HepG2 (cell line): ENCODE data around the gene ZNF511. TPM values are rescaled to one million over a fixed set of nuclear protein-coding genes. Genes with fewer than 3 reads are reported as not detected.

Experiments
- ATAC-seq: fragments of 200-7000 bp; cut with Tn5 transposase; 3 replicates; pipeline ENCODE4 v1.9.1; 2020; ENCODE audit warnings: mild to moderate bottlenecking, moderate library complexity
- BruUV-seq: library from RNA; stranded (reverse); fragments of 400-500 nt; replicated peaks from 2 replicates; lab custom pipeline; 2021; lab: Mats Ljungman, UMichigan
- CTCF ChIA-PET: fragments of 300-600 bp; formaldehyde crosslinking; extraction: SDS; loops from one replicate; lab custom pipeline; 2021; ENCODE audit warnings: low total read pairs, inconsistent platforms, low intra/inter-chr PET ratio; lab: Yijun Ruan, JAX
- POLR2A ChIA-PET: fragments of 350-600 bp; sonication (Branson Sonifier 250); formaldehyde crosslinking; loops from one replicate; lab custom pipeline; 2020; ENCODE audit warnings: antibody characterized with exemption, inconsistent platforms; lab: Yijun Ruan, JAX
- DNase-seq: peaks from one replicate; pipeline ENCODE4 v3.0.0-alpha.2; 2015; ENCODE audit warnings: low spot score
- FAIRE-seq: peaks from 3 replicates; lab custom pipeline; 2011; peaks lifted over from hg19 to GRCh38; lab: Jason Lieb, UNC
- H2AFZ ChIP-seq: one replicate; pipeline ENCODE4 v1.6.1; 2011; ENCODE audit warnings: low read length, inconsistent platforms
- H3K27ac ChIP-seq: fragments of 300-600 bp; 3 replicates; pipeline ENCODE4 v1.8.0; 2011; ENCODE audit warnings: mixed run types, mild to moderate bottlenecking, mixed read lengths, low read length, inconsistent platforms; ENCODE audit not compliant: insufficient read depth; ENCODE audit errors: extremely low read length
- H3K27me3 ChIP-seq, 2 experiments: fragments of 200-600 bp in 1 of 2; 2 replicates in 1 of 2; 3 replicates in 1 of 2; pipeline versions ENCODE4 v1.6.0 to v1.8.0; 2011; ENCODE audit warnings: low read length in 2 of 2, mild to moderate bottlenecking in 2 of 2, moderate library complexity in 2 of 2, inconsistent platforms in 1 of 2; ENCODE audit not compliant: insufficient read depth in 2 of 2, control insufficient read depth in 1 of 2
- H3K36me3 ChIP-seq, 2 experiments: fragments of 200-600 bp in 1 of 2; replicated peaks in 1 of 2; 2 replicates in 1 of 2; 3 replicates in 1 of 2; pipeline versions ENCODE4 v1.5.1 to v1.8.0; 2011; ENCODE audit warnings: low read length in 2 of 2, inconsistent platforms in 1 of 2; ENCODE audit not compliant: insufficient read depth in 2 of 2, control insufficient read depth in 1 of 2
- H3K4me1 ChIP-seq: 2 replicates; pipeline ENCODE4 v1.5.1; 2012; ENCODE audit warnings: low read length, inconsistent platforms; ENCODE audit not compliant: insufficient read depth
- H3K4me2 ChIP-seq: 2 replicates; pipeline ENCODE4 v1.6.0; 2011; ENCODE audit warnings: low read depth, low read length, inconsistent platforms
- H3K4me3 ChIP-seq, 3 experiments: fragments of 200-600 bp in 1 of 3; sonication (generic), shearing (Covaris generic) in 1 of 3; replicated peaks in 1 of 3; 2 replicates each; pipeline ENCODE4 v1.5.1; 2011 to 2016; ENCODE audit warnings: low read length in 3 of 3, inconsistent platforms in 2 of 3, low read depth in 2 of 3, mild to moderate bottlenecking in 2 of 3, control low read depth in 1 of 3, mixed read lengths in 1 of 3; ENCODE audit not compliant: insufficient read depth in 1 of 3
- H3K79me2 ChIP-seq: one replicate; pipeline ENCODE4 v1.6.1; 2011; ENCODE audit warnings: low read length, inconsistent platforms; ENCODE audit not compliant: insufficient read depth
- H3K9ac ChIP-seq: 2 replicates; pipeline ENCODE4 v1.6.0; 2011; ENCODE audit warnings: mild to moderate bottlenecking, low read depth, low read length, inconsistent platforms; ENCODE audit not compliant: insufficient read depth
- H3K9me3 ChIP-seq: 2 replicates; pipeline ENCODE4 v1.5.1; 2012; ENCODE audit warnings: mild to moderate bottlenecking, low read length
- H4K20me1 ChIP-seq: 2 replicates; pipeline ENCODE4 v1.6.0; 2011; ENCODE audit warnings: inconsistent platforms, mild to moderate bottlenecking, low read length, moderate library complexity; ENCODE audit not compliant: insufficient read depth
- ARID5B ChIP-seq: IDR thresholded peaks from 2 replicates; pipeline ENCODE4 v1.4.0; 2020; ENCODE audit warnings: mild to moderate bottlenecking, missing genetic modification reagents
- HOXA9 ChIP-seq: sonication (generic); formaldehyde crosslinking; IDR thresholded peaks from 2 replicates; pipeline ENCODE4 v1.8.1; 2022; ENCODE audit warnings: missing genetic modification reagents, mild to moderate bottlenecking, moderate library complexity, borderline replicate concordance
- KLF6 ChIP-seq: IDR thresholded peaks from 2 replicates; pipeline ENCODE4 v1.8.0; 2016; ENCODE audit warnings: missing biosample characterization, missing genetic modification reagents
- PATZ1 ChIP-seq: sonication (generic); formaldehyde crosslinking; IDR thresholded peaks from 2 replicates; pipeline ENCODE4 v1.4.0; 2020; ENCODE audit warnings: missing genetic modification reagents
- RARA ChIP-seq: IDR thresholded peaks from 2 replicates; pipeline ENCODE4 v1.6.1; 2016; ENCODE audit warnings: missing genetic modification reagents, missing compliant biosample characterization
- SMYD3 ChIP-seq: sonication (generic); formaldehyde crosslinking; IDR thresholded peaks from 2 replicates; pipeline ENCODE4 v1.8.1; 2023; ENCODE audit warnings: mild to moderate bottlenecking, missing genetic modification reagents
- SP5 ChIP-seq: IDR thresholded peaks from 2 replicates; pipeline ENCODE4 v1.6.1; 2016; ENCODE audit warnings: low read depth, borderline replicate concordance
- ZBTB21 ChIP-seq: sonication (generic); formaldehyde crosslinking; IDR thresholded peaks from 2 replicates; pipeline ENCODE4 v1.4.0; 2020; ENCODE audit warnings: missing genetic modification reagents
- ZFX ChIP-seq: sonication (generic); formaldehyde crosslinking; IDR thresholded peaks from 2 replicates; pipeline ENCODE4 v1.4.0; 2020; ENCODE audit warnings: mild to moderate bottlenecking, low read depth, missing genetic modification reagents, moderate library complexity
- ZNF260 ChIP-seq: sonication (generic); formaldehyde crosslinking; IDR thresholded peaks from 2 replicates; pipeline ENCODE4 v1.4.0; 2020; ENCODE audit warnings: missing genetic modification reagents, low read depth, mild to moderate bottlenecking, borderline replicate concordance
- ZNF746 ChIP-seq: sonication (generic); formaldehyde crosslinking; IDR thresholded peaks from 2 replicates; pipeline ENCODE4 v1.8.0; 2022; ENCODE audit warnings: mild to moderate bottlenecking, missing genetic modification reagents
- ZSCAN12 ChIP-seq: sonication (generic); formaldehyde crosslinking; IDR thresholded peaks from 2 replicates; pipeline ENCODE4 v1.9.0; 2021; ENCODE audit warnings: mild to moderate bottlenecking, missing genetic modification reagents
- ZZZ3 ChIP-seq: sonication (generic); formaldehyde crosslinking; IDR thresholded peaks from 2 replicates; pipeline ENCODE4 v1.4.0; 2020; ENCODE audit warnings: missing genetic modification reagents, mild to moderate bottlenecking, borderline replicate concordance
- WGBS: methylation state at CpG from one replicate; pipeline ENCODE4 v1.1.6; 2017; ENCODE audit warnings: low lambda C conversion rate; 5-methylcytosine and 5-hydroxymethylcytosine counted together
- in situ Hi-C: cut with HindIII; loops from 2 replicates; pipeline ENCODE4 v1.10.0; 2017; ENCODE audit warnings: low pct_unique_long_range_greater_than_20kb; ENCODE audit not compliant: extremely low pct_ligation_motif_present
- intact Hi-C: fragments of 100-400 bp; cut with micrococcal nuclease; formaldehyde crosslinking; loops from one replicate; pipeline ENCODE4 v1.10.0; 2022; ENCODE audit not compliant: unreplicated experiment
- polyA plus RNA-seq, 8 experiments: library from polyadenylated mRNA; depleted of rRNA in 3 of 8; stranded (reverse) in 7 of 8; unstranded in 1 of 8; fragments of >200 nt; fragmentation: Illumina TruSeq in 4 of 8; extraction: Trizol in 4 of 8; gene quantifications; 2 replicates each; pipeline versions ENCODE4 v1.2.1 to v1.2.3, GENCODE V29; 2011 to 2016; ENCODE audit warnings: low read depth in 4 of 8, missing spikeins in 1 of 8, mixed read lengths in 1 of 8; ENCODE audit not compliant: insufficient read depth in 1 of 8
- total RNA-seq, 5 experiments: library from RNA; depleted of rRNA; stranded (reverse); fragments of >200 nt; fragmentation: Illumina TruSeq; extraction: Trizol; gene quantifications; 2 replicates each; pipeline ENCODE4 v1.2.3, GENCODE V29; 2016; ENCODE audit warnings: low read depth in 1 of 5

The ZNF511 gene
- total and polyA plus RNA-seq, 2 of the 13 experiments (the other 11 are each of a cell fraction or from before 2014, with no cell fraction given) = 35.6 to 66.4 TPM

- no peaks in the 10 kb centered on the region for H3K9me3 ChIP-seq
- no peak for FAIRE-seq
- CTCF ChIA-PET = no interaction called here
These were observed 35.7 kb upstream of the ZNF511 start for GRCh38 chr10:133272964-133273420.

More at GRCh38 chr10:133272964-133273420, 35.7 kb upstream of the ZNF511 start:
- Histone ChIP-seq H3K4me3 (no peak overlapping the region), H3K27me3 (peaks cover 0 to 21% of the 10 kb centered on the region in 2 experiments; a peak in 3 of 5 replicates), H4K20me1 (peaks cover 3% of the 10 kb centered on the region; the same call in 1 of the 2 replicates), H2AFZ (no peak overlapping the region), H3K27ac (no peak overlapping the region), H3K4me1 (peaks cover 10% of the 10 kb centered on the region), H3K79me2 (no peaks in the 10 kb centered on the region), H3K36me3 (no peaks in the 10 kb centered on the region), H3K9ac (no peak overlapping the region), H3K4me2 (no peak overlapping the region)
- intact Hi-C loops (no loop called here), in situ Hi-C loops (no loop called here)
- no peak for DNase-seq
- POLR2A ChIA-PET = no interaction called here
- no peak for TF ChIP-seq ZFX
- no peak for TF ChIP-seq RARA (CRISPR knock-in tag)
- no peak for TF ChIP-seq ZNF260 (CRISPR knock-in tag)
- no peak for TF ChIP-seq ARID5B (CRISPR knock-in tag)
- no peak for TF ChIP-seq SP5 (CRISPR knock-in tag)
- TF ChIP-seq ZZZ3 (CRISPR knock-in tag) = no peak
- no peak for TF ChIP-seq ZBTB21
- no peak for TF ChIP-seq ZNF746 (CRISPR knock-in tag)
- no peak for TF ChIP-seq ZSCAN12 (CRISPR knock-in tag)
- no peak for TF ChIP-seq SMYD3 (CRISPR knock-in tag)
- TF ChIP-seq PATZ1 (CRISPR knock-in tag) = no peak
- TF ChIP-seq KLF6 = no peak
- no peak for TF ChIP-seq HOXA9 (CRISPR knock-in tag)
- ATAC-seq = no peak
- BruUV-seq = no TSS peak
- 66% methylated on average over 13 of the region's 25 CpGs for WGBS
